ENCODE measurements around the gene VRK2.

DNA sequence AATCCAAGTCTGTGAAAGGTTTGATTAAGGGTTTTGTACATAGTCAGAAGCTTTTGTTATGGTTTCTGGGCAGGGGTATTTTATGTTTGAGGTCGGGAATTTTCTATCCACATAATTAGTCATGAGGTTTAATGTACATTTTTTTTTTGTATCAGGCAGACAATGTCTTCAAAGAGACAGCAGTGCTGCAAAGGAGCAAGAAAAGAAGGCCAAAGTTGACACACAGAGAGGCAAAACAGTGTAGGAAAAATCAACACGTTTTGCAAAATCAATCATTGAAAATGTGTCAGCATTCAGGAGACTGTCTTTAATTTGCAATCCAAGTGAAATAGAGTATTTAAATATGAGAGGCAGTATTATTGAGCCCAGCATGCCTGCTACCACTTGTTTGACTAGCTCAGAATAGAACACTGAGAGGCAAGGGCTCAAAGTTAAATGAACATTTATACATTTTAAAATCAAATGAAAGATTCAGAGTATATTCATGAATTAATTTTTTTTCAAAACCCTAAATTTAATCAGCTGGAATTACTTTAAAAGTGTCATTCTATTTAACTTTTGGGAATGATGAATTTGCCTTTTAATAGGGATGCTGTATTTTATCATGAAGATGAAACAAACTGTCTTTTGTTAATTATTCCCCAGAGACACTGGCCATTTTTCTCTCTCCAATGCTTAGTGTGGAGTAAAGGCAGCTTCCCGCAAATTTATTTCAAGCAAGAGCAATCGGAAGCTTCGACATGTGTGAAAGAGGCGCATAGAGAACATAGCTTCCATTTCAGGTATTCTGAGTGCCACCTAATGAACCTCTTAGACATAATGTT lies 11.3 kb downstream of the VRK2 start:
- TF ChIP-seq, protein P1, sequence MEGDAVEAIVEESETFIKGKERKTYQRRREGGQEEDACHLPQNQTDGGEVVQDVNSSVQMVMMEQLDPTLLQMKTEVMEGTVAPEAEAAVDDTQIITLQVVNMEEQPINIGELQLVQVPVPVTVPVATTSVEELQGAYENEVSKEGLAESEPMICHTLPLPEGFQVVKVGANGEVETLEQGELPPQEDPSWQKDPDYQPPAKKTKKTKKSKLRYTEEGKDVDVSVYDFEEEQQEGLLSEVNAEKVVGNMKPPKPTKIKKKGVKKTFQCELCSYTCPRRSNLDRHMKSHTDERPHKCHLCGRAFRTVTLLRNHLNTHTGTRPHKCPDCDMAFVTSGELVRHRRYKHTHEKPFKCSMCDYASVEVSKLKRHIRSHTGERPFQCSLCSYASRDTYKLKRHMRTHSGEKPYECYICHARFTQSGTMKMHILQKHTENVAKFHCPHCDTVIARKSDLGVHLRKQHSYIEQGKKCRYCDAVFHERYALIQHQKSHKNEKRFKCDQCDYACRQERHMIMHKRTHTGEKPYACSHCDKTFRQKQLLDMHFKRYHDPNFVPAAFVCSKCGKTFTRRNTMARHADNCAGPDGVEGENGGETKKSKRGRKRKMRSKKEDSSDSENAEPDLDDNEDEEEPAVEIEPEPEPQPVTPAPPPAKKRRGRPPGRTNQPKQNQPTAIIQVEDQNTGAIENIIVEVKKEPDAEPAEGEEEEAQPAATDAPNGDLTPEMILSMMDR (IDR thresholded peaks at IDR 0.05; ENCODE audit: poor library complexity, severe bottlenecking) = no peak
- no peak for TF ChIP-seq EP300 (conservative IDR thresholded peaks at IDR 0.05; ENCODE audit: poor library complexity, severe bottlenecking)
- TF ChIP-seq POLR2AphosphoS5 (IDR thresholded peaks at IDR 0.05) = no peak
- no peak for TF ChIP-seq SMC3 (conservative IDR thresholded peaks at IDR 0.05; ENCODE audit: poor library complexity)
- TF ChIP-seq, protein P2, sequence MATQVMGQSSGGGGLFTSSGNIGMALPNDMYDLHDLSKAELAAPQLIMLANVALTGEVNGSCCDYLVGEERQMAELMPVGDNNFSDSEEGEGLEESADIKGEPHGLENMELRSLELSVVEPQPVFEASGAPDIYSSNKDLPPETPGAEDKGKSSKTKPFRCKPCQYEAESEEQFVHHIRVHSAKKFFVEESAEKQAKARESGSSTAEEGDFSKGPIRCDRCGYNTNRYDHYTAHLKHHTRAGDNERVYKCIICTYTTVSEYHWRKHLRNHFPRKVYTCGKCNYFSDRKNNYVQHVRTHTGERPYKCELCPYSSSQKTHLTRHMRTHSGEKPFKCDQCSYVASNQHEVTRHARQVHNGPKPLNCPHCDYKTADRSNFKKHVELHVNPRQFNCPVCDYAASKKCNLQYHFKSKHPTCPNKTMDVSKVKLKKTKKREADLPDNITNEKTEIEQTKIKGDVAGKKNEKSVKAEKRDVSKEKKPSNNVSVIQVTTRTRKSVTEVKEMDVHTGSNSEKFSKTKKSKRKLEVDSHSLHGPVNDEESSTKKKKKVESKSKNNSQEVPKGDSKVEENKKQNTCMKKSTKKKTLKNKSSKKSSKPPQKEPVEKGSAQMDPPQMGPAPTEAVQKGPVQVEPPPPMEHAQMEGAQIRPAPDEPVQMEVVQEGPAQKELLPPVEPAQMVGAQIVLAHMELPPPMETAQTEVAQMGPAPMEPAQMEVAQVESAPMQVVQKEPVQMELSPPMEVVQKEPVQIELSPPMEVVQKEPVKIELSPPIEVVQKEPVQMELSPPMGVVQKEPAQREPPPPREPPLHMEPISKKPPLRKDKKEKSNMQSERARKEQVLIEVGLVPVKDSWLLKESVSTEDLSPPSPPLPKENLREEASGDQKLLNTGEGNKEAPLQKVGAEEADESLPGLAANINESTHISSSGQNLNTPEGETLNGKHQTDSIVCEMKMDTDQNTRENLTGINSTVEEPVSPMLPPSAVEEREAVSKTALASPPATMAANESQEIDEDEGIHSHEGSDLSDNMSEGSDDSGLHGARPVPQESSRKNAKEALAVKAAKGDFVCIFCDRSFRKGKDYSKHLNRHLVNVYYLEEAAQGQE (IDR thresholded peaks at IDR 0.05; ENCODE audit: borderline replicate concordance) = no peak
- no peak for TF ChIP-seq MXI1 (conservative IDR thresholded peaks at IDR 0.05; ENCODE audit: poor library complexity, severe bottlenecking)
- no peak for TF ChIP-seq TAF1 (IDR thresholded peaks at IDR 0.05; ENCODE audit: low read depth)
